Measurements from ENCODE around the gene MAD1L1.

MAD1L1 gene

GRCh38 chr7:2029211-2029905 is 203.4 kb downstream of the MAD1L1 start:
- no peak for DNase-seq (ENCODE audit: low read depth)

- no peak for DNase-seq (ENCODE audit: low read depth)
These were observed 204.0 kb downstream of the MAD1L1 start for GRCh38 chr7:2028733-2029132.

GRCh38 chr7:2025188-2025587 is 207.6 kb downstream of the MAD1L1 start:
- DNase-seq (ENCODE audit: low read depth) = no peak

- no peak for DNase-seq (ENCODE audit: low read depth)
These were observed 208.2 kb downstream of the MAD1L1 start for GRCh38 chr7:2024567-2024918.

- DNase-seq (ENCODE audit: low read depth) = no peak
These were observed 208.7 kb downstream of the MAD1L1 start for GRCh38 chr7:2023877-2024566.

GRCh38 chr7:2022737-2023250 is 210.0 kb downstream of the MAD1L1 start:
- no peak for DNase-seq (ENCODE audit: low read depth)

GRCh38 chr7:2022021-2022409 is 210.7 kb downstream of the MAD1L1 start:
- DNase-seq (ENCODE audit: low read depth) = no peak

- no peak for DNase-seq (ENCODE audit: low read depth)
These were observed 212.8 kb downstream of the MAD1L1 start for GRCh38 chr7:2019711-2020511.

GRCh38 chr7:2019461-2019710 is 213.4 kb downstream of the MAD1L1 start:
- DNase-seq (ENCODE audit: low read depth) = no peak

- DNase-seq (ENCODE audit: low read depth) = no peak
These were observed 213.9 kb downstream of the MAD1L1 start for GRCh38 chr7:2018569-2019460.

GRCh38 chr7:2017914-2018568 is 214.7 kb downstream of the MAD1L1 start:
- DNase-seq (ENCODE audit: low read depth) = no peak

GRCh38 chr7:2017481-2017891 is 215.3 kb downstream of the MAD1L1 start:
- DNase-seq (ENCODE audit: low read depth) = no peak

GRCh38 chr7:2016761-2017480 is 215.8 kb downstream of the MAD1L1 start:
- no peak for DNase-seq (ENCODE audit: low read depth)

- DNase-seq (ENCODE audit: low read depth) = no peak
These were observed 216.6 kb downstream of the MAD1L1 start for GRCh38 chr7:2016021-2016631.

GRCh38 chr7:2015251-2015871 is 217.4 kb downstream of the MAD1L1 start:
- no peak for DNase-seq (ENCODE audit: low read depth)

GRCh38 chr7:2014391-2015241 is 218.1 kb downstream of the MAD1L1 start:
- DNase-seq (ENCODE audit: low read depth) = no peak

GRCh38 chr7:2013381-2014311 is 219.1 kb downstream of the MAD1L1 start:
- DNase-seq (ENCODE audit: low read depth) = no peak

GRCh38 chr7:2012981-2013380 is 219.8 kb downstream of the MAD1L1 start:
- DNase-seq (ENCODE audit: low read depth) = no peak
